ENCODE measurements around the gene TMEM61.

DNA sequence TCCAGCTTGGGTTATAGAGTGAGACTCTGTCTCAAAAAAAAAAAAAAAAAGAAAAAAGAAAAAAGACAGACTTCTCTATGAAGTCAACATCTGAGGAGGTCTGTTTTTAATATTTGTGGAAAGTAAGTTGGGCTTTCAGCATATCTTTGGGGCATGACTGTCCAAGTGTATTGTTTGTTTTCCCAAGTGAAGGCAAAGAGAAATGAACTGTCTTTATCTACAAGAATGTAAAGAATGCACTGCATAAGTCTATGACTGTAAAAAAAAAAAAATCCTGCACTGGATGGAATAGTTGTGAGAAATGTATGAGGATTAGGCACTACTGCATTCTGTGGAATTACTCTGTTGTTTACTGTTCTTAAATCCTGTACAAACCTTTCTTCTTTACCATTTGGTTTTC lies 45.6 kb upstream of the TMEM61 start:
- TF ChIP-seq, protein P1, sequence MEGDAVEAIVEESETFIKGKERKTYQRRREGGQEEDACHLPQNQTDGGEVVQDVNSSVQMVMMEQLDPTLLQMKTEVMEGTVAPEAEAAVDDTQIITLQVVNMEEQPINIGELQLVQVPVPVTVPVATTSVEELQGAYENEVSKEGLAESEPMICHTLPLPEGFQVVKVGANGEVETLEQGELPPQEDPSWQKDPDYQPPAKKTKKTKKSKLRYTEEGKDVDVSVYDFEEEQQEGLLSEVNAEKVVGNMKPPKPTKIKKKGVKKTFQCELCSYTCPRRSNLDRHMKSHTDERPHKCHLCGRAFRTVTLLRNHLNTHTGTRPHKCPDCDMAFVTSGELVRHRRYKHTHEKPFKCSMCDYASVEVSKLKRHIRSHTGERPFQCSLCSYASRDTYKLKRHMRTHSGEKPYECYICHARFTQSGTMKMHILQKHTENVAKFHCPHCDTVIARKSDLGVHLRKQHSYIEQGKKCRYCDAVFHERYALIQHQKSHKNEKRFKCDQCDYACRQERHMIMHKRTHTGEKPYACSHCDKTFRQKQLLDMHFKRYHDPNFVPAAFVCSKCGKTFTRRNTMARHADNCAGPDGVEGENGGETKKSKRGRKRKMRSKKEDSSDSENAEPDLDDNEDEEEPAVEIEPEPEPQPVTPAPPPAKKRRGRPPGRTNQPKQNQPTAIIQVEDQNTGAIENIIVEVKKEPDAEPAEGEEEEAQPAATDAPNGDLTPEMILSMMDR (IDR thresholded peaks at IDR 0.05) = no peak
- TF ChIP-seq POLR2A (IDR thresholded peaks at IDR 0.05) (no peak), EP300 (IDR thresholded peaks at IDR 0.05) (no peak)
